Left forelimb (tissue), 1 donor: ENCODE measurements around the gene LRIG1.

Source experiments
- DNase-seq: peaks from one replicate; pipeline ENCODE4 v3.0.0-alpha.2; 2018; ENCODE audit warnings: low spot score

The LRIG1 gene, protein sequence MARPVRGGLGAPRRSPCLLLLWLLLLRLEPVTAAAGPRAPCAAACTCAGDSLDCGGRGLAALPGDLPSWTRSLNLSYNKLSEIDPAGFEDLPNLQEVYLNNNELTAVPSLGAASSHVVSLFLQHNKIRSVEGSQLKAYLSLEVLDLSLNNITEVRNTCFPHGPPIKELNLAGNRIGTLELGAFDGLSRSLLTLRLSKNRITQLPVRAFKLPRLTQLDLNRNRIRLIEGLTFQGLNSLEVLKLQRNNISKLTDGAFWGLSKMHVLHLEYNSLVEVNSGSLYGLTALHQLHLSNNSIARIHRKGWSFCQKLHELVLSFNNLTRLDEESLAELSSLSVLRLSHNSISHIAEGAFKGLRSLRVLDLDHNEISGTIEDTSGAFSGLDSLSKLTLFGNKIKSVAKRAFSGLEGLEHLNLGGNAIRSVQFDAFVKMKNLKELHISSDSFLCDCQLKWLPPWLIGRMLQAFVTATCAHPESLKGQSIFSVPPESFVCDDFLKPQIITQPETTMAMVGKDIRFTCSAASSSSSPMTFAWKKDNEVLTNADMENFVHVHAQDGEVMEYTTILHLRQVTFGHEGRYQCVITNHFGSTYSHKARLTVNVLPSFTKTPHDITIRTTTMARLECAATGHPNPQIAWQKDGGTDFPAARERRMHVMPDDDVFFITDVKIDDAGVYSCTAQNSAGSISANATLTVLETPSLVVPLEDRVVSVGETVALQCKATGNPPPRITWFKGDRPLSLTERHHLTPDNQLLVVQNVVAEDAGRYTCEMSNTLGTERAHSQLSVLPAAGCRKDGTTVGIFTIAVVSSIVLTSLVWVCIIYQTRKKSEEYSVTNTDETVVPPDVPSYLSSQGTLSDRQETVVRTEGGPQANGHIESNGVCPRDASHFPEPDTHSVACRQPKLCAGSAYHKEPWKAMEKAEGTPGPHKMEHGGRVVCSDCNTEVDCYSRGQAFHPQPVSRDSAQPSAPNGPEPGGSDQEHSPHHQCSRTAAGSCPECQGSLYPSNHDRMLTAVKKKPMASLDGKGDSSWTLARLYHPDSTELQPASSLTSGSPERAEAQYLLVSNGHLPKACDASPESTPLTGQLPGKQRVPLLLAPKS

DNA sequence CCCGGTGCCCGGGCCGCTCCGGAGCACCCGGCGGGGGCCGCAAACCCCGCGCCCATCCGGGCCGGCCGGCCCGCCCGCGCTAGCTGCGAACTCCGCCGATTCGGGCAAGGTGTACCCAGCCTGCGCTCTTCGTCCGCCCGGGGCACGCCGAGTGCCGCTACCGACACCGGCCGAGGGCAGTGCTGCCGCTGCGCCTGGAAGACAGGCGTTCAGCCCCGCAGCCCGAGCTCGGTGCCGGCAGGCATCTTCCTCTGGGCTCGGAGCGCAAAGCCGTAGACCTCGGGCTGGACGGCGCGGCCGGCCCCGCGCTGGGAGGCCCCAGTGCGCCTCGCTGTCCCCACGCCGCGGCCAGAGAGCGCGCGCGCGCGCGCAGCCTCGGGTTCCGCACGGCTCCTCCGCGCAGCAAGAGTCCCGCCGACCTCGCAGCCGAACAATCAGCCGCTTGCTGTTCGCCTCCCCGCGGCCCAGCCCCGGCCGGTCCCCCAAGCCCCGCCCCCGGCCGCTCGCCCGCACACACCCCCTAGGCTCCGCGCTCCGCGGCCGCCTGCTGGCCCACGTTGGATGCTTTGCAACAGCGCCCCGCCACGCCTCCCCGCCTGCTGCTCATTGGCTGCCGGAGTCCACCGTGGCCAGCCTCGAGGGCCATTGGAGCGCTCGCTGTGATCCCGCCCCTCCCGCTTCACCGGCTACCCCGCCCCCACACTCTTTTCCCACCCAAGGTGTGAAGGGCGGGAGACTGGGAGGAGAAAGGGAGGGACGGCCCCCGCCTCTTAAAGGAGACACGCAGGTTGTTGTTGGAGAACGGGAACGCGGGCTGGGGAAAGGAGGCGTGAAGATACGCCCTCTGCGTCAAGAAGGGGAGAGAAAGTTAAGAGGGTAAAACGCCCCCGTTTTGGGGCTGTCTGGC lies at the start of gene LRIG1:
LRIG1 (minus strand) TSS at position 447 of the 907 bp plus-strand sequence. CDS start 615 bp downstream, outside the sequence.
- DNase-seq = peak; percentile 100

DNA sequence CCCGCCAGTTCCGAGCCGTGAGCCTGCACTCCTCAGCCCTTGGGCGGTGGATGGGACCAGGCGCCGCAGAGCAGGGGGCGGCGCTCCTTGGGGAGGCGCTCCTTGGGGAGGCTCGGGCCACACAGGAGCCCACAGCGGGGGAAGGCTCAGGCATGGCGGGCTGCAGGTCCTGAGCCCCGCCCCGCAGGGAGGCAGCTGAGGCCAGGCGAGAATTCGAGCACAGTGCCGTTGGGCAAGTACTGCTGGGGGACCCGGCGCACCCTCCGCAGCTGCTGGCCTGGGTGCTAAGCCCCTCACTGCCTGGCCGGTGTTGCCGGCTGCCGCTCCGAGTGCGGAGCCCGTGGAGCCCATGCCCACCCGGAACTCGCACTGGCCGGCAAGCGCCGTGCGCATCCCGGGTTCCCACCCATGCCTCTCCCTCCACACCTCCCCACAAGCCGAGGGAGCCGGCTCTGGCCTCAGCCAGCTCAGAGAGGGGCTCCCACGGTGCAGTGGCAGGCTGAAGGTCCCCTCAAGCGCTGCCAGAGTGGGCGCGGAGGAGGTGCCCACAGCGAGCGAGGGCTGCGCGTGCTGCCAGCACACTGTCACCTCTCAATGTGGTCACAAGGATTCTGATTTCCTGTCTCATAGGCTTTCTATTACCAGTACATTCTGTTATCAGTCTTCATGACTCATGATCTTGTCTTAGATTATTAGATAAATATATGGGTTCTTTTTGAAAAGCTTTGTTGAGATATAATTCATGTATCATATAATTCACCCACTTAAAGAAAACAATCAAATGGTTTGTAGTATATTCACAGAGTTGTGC lies 44.0 kb upstream of the LRIG1 start:
- DNase-seq = no peak

DNA sequence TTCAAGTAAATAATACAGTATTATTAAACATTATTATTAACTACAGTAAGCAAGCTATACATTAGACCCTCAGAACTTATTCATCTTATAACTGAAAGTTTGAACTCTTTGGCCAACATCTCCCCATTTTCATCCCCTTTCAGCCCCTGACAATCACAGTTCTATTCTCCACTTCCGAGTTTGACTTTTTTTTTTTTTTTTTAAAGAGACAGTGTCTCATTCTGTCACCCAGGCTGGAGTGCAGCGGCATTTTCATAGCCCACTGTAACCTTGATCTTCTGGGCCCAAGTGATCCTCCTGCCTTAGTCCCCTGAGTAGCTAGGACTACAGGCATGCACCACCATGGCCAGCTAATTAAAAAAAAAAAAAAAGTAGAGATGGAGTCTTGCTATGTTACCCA lies 41.3 kb upstream of the LRIG1 start:
- DNase-seq = no peak

DNA sequence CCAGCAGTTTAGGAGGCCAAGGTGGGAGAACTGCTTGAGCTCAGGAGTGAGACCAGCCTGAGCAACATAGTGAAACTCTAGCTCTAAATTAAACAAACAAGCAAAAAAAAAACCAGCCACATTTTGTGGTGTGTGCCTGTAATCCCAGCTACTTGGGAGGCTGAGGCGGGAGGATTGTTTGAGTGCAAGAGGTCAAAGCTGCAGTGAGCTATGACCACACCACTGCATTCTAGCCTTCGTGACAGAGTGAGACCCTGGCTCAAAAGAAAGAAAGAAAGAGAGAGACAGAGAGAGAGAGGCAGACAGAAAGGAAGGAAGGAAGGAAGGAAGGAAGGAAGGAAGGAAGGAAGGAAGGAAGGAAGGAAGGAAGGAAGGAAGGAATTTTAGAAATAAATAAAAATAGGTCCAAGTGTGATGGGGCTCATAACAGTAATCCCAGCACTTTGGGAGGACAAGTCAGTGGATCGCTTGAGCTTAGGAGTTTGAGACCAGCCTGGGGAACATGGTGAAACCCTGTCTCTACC lies 38.7 kb upstream of the LRIG1 start:
- no peak for DNase-seq

DNA sequence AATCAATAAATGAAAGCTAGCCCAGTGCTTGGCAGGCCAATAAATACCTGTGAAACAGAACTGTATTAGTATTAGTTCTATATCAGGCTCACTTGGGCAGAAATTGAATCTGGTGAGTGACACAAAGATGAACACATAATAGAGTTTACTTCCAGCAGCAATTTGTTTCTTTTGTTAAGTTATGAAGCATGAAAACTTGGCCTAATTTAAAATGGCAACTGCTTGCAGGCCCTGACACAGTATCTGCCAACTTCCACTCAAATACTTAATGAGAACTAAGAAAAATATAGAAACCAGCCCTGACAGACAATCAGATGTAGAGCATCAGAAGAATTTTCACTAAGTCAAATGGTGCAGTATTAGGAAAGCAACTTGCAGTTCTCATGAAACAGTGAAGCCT lies 37.6 kb upstream of the LRIG1 start:
- no peak for DNase-seq

DNA sequence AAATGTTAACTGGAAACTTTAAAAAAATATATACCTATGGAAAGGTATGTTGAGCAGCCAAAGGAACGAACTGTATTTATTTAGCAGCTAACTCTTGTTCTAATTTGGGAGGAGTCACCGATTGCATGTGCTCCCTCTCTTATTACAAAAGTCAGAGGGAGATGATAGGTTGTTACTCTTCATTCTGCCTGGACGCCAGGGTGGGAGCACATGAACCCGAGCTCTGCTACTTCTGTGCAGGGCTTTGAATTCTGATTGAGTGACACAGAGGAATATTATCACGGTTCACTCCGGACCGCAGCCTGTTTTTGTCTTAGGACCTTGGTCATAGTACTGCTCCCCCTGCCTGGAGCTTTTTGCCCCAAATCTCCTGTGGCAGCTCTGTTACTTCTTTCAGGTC lies 36.9 kb upstream of the LRIG1 start:
- no peak for DNase-seq

DNA sequence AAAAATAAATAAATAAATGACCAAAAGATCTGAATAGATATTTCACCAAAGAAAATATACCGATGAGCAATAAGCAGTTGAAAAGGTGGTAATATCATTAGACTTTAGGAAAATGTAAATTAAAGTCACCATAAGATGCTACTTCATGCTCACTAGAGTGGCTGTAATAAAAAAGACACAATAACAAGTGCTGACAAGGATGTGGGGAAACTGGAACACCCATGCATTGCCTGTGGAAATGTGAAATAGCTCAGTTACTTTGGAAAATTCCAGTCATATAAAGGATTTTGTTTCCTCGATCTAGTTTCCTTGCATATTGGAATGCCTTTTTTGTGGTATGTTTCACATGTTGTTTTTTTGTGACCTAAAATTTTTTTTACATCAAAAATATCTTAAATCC lies 36.0 kb upstream of the LRIG1 start:
- no peak for DNase-seq

DNA sequence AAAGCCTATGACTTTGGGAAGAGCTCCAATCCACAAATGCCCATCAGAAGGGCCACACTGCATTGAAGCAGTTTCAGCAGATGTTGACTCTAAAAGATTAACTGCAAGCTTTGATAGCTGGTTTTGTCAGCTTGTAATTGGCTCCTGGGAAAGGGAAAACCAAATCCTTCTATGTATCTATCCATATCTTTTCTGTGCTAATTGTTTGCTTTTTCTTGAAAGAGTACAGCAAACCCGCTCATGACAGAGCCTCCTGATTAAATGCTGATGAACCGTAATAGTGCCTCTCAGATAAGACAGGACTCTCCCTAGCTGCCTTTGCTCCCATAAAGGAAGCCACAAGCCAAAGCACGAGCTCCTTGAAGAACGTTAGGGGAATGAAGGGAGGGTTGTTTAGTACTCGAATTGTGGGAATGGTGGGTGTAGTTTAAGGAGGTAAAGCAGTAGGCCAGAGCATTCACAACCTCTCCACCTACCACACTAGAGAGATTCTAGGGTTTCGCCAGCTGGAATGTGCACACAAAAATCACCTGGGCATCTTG lies 33.6 kb upstream of the LRIG1 start:
- no peak for DNase-seq

DNA sequence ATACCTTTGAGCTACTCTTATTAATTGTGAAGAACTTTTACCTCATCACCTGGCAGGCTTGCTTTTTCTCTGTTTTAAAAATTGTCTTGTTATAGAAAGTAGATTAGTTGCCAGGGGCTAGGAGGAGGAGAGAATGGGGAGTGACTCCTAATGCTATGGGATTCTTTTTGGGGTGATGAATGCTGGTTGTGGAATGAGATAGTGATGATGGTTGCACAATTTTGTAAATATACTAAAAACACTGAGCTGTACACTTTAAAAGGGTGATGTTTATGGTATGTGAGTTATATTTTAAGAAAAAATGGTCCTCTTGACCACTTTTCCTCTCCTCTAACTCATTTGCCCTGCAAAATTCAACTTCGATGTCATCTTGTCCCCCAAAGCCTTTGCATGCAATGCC lies 31.8 kb upstream of the LRIG1 start:
- DNase-seq = no peak

DNA sequence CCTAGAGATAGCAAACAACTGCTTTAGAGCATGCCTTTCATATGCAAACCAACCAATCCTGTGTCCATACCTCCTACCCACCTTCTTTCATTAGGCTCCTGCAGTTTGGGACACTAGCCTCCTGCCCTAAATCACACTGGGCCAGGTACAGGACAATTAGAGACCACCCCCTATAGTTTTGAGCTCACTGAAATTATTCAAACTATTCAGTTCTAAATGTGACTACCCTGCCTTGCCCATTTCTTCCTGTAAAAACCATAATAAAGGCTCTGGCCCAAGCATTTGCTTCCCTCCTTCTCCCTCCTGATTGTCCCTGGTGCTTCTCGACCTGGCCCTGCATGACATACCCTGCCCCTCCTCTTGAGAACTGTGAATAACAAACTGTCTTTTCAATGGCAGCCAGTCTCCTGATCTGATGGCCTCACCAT lies 31.4 kb upstream of the LRIG1 start:
- no peak for DNase-seq

DNA sequence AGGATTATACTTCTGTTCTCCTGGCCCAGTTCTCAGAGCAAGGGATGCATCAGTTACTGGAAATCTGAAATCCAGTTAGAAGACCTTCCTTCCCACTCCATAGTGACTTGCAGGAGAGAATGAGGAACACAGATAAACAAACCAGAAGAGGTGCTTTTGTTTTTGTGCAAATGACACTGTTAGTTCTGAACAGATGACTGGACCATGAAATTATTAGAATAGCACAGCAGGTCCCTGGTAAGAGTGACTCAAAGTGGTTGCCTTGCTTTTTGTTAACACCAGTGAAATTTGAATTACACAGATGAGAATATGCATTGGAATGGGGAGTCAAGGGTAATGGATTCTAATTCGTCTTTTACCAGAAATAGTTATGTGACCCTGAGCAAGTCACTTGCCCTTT lies 30.4 kb upstream of the LRIG1 start:
- DNase-seq = no peak

DNA sequence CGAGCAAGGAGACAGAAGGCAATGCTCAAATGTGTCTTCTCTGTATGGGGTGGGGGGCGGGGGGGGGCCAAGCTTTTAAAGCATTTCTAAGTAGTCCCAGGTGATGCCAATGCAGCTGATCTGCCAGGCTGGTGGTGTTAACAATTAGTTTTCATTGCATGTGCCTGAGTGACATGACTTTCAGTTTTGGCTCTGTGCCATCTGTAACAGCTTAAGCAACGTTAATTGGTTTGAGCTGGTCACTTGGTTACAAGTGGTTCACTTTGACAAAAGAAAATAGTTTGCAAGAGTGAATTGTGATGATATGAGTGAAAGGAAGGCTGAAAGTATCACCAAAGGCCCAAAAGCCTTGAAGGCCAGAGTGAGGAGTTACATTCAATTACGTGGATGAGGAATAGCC lies 26.4 kb upstream of the LRIG1 start:
- no peak for DNase-seq

DNA sequence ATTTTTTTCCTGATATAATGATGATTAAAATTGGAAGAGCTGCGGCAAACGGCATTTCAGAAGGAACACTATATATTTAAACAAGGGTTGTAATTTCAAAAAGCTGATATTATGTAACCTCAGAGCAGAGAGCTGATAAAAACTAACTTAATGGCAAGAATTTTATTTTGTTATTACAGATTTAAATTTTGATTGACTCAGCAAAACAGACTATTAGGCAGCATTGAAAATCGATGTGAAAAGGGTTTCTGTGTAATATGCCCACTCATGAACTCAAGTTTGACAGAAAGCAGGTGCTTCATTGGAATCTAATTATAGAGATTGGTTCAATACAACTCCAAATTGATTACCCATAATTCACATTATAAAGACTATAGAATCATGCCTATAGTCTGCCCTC lies 24.9 kb upstream of the LRIG1 start:
- no peak for DNase-seq

DNA sequence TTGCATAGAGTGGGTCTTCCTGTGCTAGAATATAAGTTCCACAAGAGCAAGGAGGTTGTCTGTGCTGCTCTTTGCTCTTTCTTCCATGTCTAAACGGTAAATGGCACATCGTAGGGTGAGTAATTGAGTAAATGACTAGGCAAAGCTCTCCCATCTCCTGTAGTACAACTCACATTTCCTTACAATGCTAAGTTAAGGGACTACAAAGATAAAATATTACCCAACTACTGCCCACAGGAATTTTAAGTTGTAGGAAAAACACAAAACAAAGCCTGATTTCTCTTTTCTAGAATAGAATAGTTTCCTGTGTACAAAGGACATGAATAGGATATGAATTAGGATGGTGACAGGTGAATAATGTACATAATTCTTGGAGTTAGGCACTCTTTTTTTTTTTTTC lies 19.9 kb upstream of the LRIG1 start:
- DNase-seq = no peak

DNA sequence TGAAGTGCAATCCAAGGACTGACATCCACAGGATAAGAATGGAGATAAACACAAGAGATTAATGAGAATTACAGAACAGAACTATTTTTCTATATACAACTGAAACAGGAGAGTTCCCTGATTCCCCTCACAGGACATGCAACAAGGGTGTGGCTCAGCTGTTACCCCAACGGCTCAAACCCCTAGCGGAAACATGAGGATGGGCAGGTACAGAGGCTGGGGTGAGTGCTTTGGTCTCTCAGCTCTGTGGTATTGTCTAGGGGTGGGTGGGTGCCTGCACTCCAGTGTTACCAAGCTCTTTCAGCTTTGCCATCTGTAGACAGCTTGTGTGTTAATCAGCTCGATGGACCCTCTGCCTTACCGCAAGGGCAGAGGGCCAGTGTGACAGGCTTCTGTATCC lies 17.8 kb upstream of the LRIG1 start:
- no peak for DNase-seq

DNA sequence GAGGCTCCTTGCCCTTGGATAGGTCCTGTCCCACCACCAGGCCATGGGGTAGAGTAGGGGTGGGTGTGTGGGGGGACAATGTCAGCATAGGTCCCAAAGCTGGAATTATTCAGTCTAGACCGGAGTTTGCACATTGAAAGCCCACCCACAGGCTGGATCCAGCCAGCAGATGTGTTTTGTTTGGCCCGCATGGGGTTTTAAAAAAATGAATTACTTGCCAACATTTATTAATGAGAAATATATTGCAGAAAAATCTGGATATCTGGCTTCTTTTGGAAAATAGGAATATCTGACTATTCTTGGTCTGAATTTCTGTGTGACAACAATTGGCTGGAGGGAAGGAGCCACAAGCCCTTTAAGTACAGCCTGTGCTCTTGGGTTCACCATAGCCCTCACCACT lies 17.3 kb upstream of the LRIG1 start:
- DNase-seq = no peak

DNA sequence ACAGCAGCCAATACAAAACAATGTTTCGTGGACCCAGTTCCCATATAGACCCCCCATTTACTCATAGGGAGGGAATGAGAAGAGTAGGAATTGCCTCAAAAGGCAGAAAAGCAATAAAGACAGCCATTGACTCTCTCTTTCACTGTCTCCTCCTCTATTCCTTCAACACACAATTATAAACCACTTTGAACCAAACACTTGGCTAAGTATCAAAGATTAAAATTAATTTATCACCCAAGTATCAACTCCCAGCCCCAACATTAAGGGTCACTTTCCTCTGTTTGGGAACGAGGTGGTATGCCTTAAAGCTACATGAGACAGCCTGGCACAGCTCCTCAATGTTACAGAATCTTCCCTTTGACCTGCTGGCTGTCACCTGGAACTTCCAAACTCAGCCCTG lies 16.4 kb upstream of the LRIG1 start:
- DNase-seq = no peak

DNA sequence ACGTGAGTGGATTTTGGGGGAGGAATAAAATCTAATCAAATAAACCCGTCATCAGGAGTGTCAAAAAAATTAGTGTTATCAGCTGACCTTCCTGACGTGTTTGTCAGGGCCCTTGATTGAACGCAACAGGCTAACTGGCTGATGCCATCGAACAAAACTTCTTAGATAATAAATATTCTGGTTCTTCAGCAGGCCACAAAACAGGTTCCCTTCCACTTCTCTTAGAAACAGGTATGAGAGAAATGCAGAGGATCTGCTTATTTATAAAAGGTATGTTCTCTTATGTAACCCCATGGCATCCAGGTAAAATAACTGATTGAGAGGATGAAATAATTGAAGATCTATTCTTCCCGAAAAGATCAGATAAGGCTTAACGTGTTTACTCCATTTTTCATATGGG lies 7.6 kb upstream of the LRIG1 start:
- no peak for DNase-seq

DNA sequence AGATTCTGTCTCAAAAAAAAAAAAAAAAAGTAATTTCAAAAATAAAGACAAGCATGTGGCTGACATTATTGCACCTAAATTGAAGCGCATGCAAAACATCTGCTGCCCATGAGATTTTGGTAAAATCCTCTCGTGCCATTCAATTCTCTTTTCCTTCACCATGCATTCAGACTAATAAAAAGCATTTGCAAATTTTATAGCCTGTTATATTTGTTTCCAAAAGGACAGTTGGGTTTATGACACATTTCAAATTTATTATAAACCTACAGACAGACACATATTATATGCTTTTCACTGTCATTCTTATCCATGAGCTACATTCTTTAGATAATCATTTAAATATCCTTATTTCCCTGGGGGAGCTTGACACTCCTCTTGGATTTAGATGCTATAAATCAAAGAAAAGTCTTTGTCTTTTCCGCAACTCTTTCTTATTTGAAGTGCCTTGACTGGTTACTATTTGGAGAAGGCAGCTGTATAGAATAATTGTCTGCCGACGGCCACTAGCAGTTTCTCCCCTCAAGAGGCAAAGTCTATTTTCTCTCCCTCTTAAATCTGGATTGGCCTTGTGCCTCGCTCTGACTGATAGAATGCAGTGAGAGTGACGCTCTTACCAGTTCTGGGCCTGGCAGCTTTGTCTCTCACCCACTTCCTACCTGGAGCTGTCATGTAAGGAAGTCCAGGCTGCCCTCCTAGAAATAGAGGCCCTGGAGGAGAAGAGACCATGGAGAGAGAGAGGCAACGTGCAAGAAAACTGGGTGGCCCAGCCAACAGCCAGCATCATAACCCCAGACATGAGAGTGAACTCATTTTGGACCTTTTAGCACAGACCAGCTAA lies 6.8 kb upstream of the LRIG1 start:
- no peak for DNase-seq
